ENCODE results near the gene LRRC41.
A peak's percentile ranks its signal among the peaks of the same experiment; 100 is the strongest.
"Not testable (repeated sequence)": the region's sequence is repeated elsewhere in the genome, so short reads cannot be mapped to it uniquely, and the experiment has no call there.

The LRRC41 gene

GRCh38 chr1:46303038-46303871 is at the start of gene LRRC41, which contains the start of gene UQCRH:
Gene LRRC41, minus strand, starts transcription at chr1:46303616. Its CDS starts 294 bp downstream, at chr1:46303322.
Gene UQCRH, plus strand, starts transcription at chr1:46303698. Its CDS starts 69 bp downstream, at chr1:46303767.
- peak; percentile 94 for DNase-seq (ENCODE audit: low spot score)

GRCh38 chr1:46352363-46352762 is 48.9 kb upstream of the LRRC41 start:
- DNase-seq (ENCODE audit: low spot score), result no peak

GRCh38 chr1:46345281-46345680 is 41.9 kb upstream of the LRRC41 start:
- DNase-seq (ENCODE audit: low spot score), result no peak

GRCh38 chr1:46344481-46344880 is 41.1 kb upstream of the LRRC41 start:
- DNase-seq (ENCODE audit: low spot score), result no peak

- DNase-seq (ENCODE audit: low spot score), result no peak
These were observed 40.3 kb upstream of the LRRC41 start for GRCh38 chr1:46343705-46344104.

- no peak for DNase-seq (ENCODE audit: low spot score)
These were observed 39.9 kb upstream of the LRRC41 start for GRCh38 chr1:46343351-46343695.

GRCh38 chr1:46342677-46343350 is 39.4 kb upstream of the LRRC41 start:
- DNase-seq (ENCODE audit: low spot score), result no peak

GRCh38 chr1:46342084-46342656 is 38.8 kb upstream of the LRRC41 start:
- no peak for DNase-seq (ENCODE audit: low spot score)

- DNase-seq (ENCODE audit: low spot score), result no peak
These were observed 38.0 kb upstream of the LRRC41 start for GRCh38 chr1:46341222-46342083.

- peak; percentile 89 for DNase-seq (ENCODE audit: low spot score)
These were observed 37.2 kb upstream of the LRRC41 start, which contains the start of gene NSUN4 for GRCh38 chr1:46340404-46341221. Gene NSUN4, plus strand, starts transcription at chr1:46340807. Its CDS starts 20 bp downstream, at chr1:46340827.

- not testable (repeated sequence) for DNase-seq (ENCODE audit: low spot score)
These were observed 34.0 kb upstream of the LRRC41 start for GRCh38 chr1:46337409-46337808.

- DNase-seq (ENCODE audit: low spot score), result no peak
These were observed 31.7 kb upstream of the LRRC41 start for GRCh38 chr1:46335081-46335480.

GRCh38 chr1:46334030-46334384 is 30.6 kb upstream of the LRRC41 start:
- DNase-seq (ENCODE audit: low spot score), result no peak

GRCh38 chr1:46333300-46334029 is 30.0 kb upstream of the LRRC41 start:
- no peak for DNase-seq (ENCODE audit: low spot score)

- not testable (repeated sequence) for DNase-seq (ENCODE audit: low spot score)
These were observed 28.5 kb upstream of the LRRC41 start for GRCh38 chr1:46331786-46332540.

GRCh38 chr1:46330381-46330780 is 27.0 kb upstream of the LRRC41 start:
- DNase-seq (ENCODE audit: low spot score), result not testable (repeated sequence)

GRCh38 chr1:46329807-46330206 is 26.4 kb upstream of the LRRC41 start:
- not testable (repeated sequence) for DNase-seq (ENCODE audit: low spot score)

GRCh38 chr1:46328182-46328581 is 24.8 kb upstream of the LRRC41 start:
- not testable (repeated sequence) for DNase-seq (ENCODE audit: low spot score)

- not testable (repeated sequence) for DNase-seq (ENCODE audit: low spot score)
These were observed 22.1 kb upstream of the LRRC41 start for GRCh38 chr1:46325285-46326076.

Measured in activated CD4-positive, alpha-beta T cell treated with anti-CD3 and anti-CD28 coated beads, Interleukin-2, Interleukin-4, amounts not matched to agents 100 ng/mL and 50 ng/mL, durations not matched to agents 16 hours and 8 hours (primary cell).